Measurements from ENCODE around the gene RBM4. TPM values are rescaled to one million over a fixed set of nuclear protein-coding genes. Genes with fewer than 3 reads are reported as not detected.

Gene RBM4
- polyA plus RNA-seq, 1 experiment = 183 TPM

- Histone ChIP-seq H3K27me3 (ENCODE audit: control insufficient read depth, insufficient read depth, low read length) (no peaks in the 10 kb centered on the region), H3K4me3 (ENCODE audit: low read depth, low read length) (no peak overlapping the region), H3K36me3 (ENCODE audit: control insufficient read depth, insufficient read depth, low read length) (no peaks in the 10 kb centered on the region)
- ChIA-PET CTCF (interaction anchor here (2.5 kb wide), 1 partner anchor 9 kb away, joined by 12 read pairs; no protein-coding TSS in a partner anchor), POLR2A (interaction anchor here (0.5 kb wide), 1 partner anchor 331 kb away, joined by 3 read pairs; no protein-coding TSS in a partner anchor)
- no peak for TF ChIP-seq CTCF (IDR thresholded peaks at IDR 0.05; ENCODE audit: insufficient read depth, low read depth, low read length)
- DNase-seq (ENCODE audit: low read depth) = no peak
Observed at GRCh38 chr11:66685276-66686099, 47.0 kb downstream of the RBM4 start.

GRCh38 chr11:66686100-66686785, 47.7 kb downstream of the RBM4 start:
- Histone ChIP-seq H3K4me3 (ENCODE audit: low read depth, low read length) (no peak overlapping the region), H3K36me3 (ENCODE audit: control insufficient read depth, insufficient read depth, low read length) (no peaks in the 10 kb centered on the region), H3K27me3 (ENCODE audit: control insufficient read depth, insufficient read depth, low read length) (no peaks in the 10 kb centered on the region)
- no peak for TF ChIP-seq CTCF (IDR thresholded peaks at IDR 0.05; ENCODE audit: insufficient read depth, low read depth, low read length)
- ChIA-PET POLR2A (interaction anchor here (0.5 kb wide), 1 partner anchor 330 kb away, joined by 3 read pairs; no protein-coding TSS in a partner anchor), CTCF (interaction anchor here (0.8 to 2.5 kb wide), 3 partner anchors 8 to 148 kb away, joined by 3 to 12 read pairs (median 4); no protein-coding TSS in a partner anchor)
- no peak for DNase-seq (ENCODE audit: low read depth)

DNA sequence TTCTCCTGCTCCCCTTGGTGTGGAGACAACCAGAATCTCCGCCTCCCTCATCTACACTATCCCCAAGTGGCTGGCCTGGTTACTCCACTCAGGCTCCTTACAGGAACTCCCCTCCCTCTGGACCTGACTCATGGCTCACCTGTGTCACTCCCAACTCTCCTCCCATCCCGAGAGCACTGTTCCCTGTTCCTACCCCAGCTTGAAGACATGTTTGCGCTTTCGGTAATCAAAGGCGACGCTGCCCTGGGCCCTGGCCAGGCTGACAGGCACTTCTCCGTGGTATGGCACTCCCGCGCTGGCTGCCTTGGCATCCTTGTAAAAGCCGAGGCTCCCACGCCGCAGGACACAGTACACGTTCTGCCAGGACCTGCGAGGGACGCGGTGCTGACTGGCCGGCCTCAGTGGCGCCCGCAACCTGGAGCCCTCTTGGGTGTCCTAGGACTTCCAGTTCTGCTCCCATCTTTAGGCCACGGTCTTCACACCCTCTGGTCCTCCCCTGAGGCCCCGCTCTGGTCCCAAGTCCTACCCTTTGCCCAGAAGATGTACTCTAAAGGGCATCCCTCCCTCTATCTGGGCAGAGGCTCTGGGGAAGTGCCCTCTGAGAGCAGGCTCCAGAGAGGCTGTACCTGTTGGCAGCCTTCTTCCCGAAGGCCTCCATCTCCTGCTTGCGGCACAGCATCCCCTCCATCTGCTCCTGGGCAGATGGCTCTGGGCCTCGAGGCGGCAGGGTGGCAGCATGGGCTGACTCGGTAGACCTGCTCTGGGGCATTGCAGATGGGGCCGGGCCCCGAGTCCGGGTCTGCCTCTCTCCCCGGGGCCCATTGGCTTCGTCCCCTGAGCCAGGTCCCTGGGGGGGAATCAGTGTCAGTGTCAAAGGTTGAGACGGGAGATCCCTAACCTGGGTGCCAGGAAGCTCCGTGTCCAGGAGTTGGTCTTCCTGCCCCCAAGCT, 48.6 kb downstream of the RBM4 start:
- TF ChIP-seq CTCF (IDR thresholded peaks at IDR 0.05; ENCODE audit: insufficient read depth, low read depth, low read length) = no peak
- Histone ChIP-seq H3K4me3 (ENCODE audit: low read depth, low read length) (no peak overlapping the region), H3K27me3 (ENCODE audit: control insufficient read depth, insufficient read depth, low read length) (no peaks in the 10 kb centered on the region), H3K36me3 (ENCODE audit: control insufficient read depth, insufficient read depth, low read length) (no peaks in the 10 kb centered on the region)
- ChIA-PET POLR2A (no interaction called here), CTCF (interaction anchor here (0.8 to 2.5 kb wide), 5 partner anchors 7 to 289 kb away, joined by 3 to 12 read pairs (median 4); partner anchors contain the start of gene RBM4B)
- no peak for DNase-seq (ENCODE audit: low read depth)

DNA sequence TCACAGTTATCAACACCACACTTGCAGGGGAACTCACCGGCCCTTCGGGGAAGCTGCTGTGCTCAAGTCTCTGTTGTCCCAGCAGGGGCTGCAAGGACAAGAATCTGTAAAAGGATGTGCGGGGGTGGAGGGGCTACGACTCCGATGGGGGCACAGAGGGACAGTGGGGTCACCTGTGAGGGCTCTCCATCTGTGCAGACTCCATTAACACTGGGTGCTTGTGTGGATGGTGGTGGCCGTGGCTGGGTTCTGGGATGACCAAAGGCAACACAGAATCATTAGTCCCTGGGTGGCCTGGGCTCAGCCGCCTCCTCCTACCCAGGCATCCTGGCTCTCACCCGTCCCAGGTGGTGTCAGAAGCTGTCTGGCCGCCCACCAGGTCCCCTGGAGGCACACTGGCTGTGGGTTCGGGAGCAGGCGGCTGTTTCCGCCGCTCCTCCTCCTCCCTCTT, 49.4 kb downstream of the RBM4 start:
- H3K27me3 ChIP-seq (ENCODE audit: control insufficient read depth, insufficient read depth, low read length) = no peaks in the 10 kb centered on the region
- ChIA-PET CTCF (interaction anchor here (1.0 to 2.0 kb wide), 3 partner anchors 10 to 289 kb away, joined by 3 to 10 read pairs (median 4); partner anchors contain the start of gene RBM4B), POLR2A (no interaction called here)
- TF ChIP-seq CTCF (IDR thresholded peaks at IDR 0.05; ENCODE audit: insufficient read depth, low read depth, low read length) = no peak
- DNase-seq (ENCODE audit: low read depth) = no peak
- H3K36me3 ChIP-seq (ENCODE audit: control insufficient read depth, insufficient read depth, low read length) = no peaks in the 10 kb centered on the region
- no peak overlapping the region for H3K4me3 ChIP-seq (ENCODE audit: low read depth, low read length)

Data from BJ (cell line).